HepG2 (cell line): Measurements from ENCODE around the gene ZBTB46. TPM values are rescaled to one million over a fixed set of nuclear protein-coding genes. Genes with fewer than 3 reads are reported as not detected.

Experiments
- ATAC-seq: fragments of 200-7000 bp; cut with Tn5 transposase; 3 replicates; pipeline ENCODE4 v1.9.1; 2020; ENCODE audit warnings: mild to moderate bottlenecking, moderate library complexity
- BruUV-seq: library from RNA; stranded (reverse); fragments of 400-500 nt; replicated peaks from 2 replicates; lab custom pipeline; 2021; lab: Mats Ljungman, UMichigan
- CTCF ChIA-PET: fragments of 300-600 bp; formaldehyde crosslinking; extraction: SDS; loops from one replicate; lab custom pipeline; 2021; ENCODE audit warnings: low total read pairs, inconsistent platforms, low intra/inter-chr PET ratio; lab: Yijun Ruan, JAX
- POLR2A ChIA-PET: fragments of 350-600 bp; sonication (Branson Sonifier 250); formaldehyde crosslinking; loops from one replicate; lab custom pipeline; 2020; ENCODE audit warnings: antibody characterized with exemption, inconsistent platforms; lab: Yijun Ruan, JAX
- DNase-seq: peaks from one replicate; pipeline ENCODE4 v3.0.0-alpha.2; 2015; ENCODE audit warnings: low spot score
- FAIRE-seq: peaks from 3 replicates; lab custom pipeline; 2011; peaks lifted over from hg19 to GRCh38; lab: Jason Lieb, UNC
- H2AFZ ChIP-seq: one replicate; pipeline ENCODE4 v1.6.1; 2011; ENCODE audit warnings: low read length, inconsistent platforms
- H3K27ac ChIP-seq: fragments of 300-600 bp; 3 replicates; pipeline ENCODE4 v1.8.0; 2011; ENCODE audit warnings: mixed run types, mild to moderate bottlenecking, mixed read lengths, low read length, inconsistent platforms; ENCODE audit not compliant: insufficient read depth; ENCODE audit errors: extremely low read length
- H3K27me3 ChIP-seq, 2 experiments: fragments of 200-600 bp in 1 of 2; 2 replicates in 1 of 2; 3 replicates in 1 of 2; pipeline versions ENCODE4 v1.6.0 to v1.8.0; 2011; ENCODE audit warnings: low read length in 2 of 2, mild to moderate bottlenecking in 2 of 2, moderate library complexity in 2 of 2, inconsistent platforms in 1 of 2; ENCODE audit not compliant: insufficient read depth in 2 of 2, control insufficient read depth in 1 of 2
- H3K36me3 ChIP-seq, 2 experiments: fragments of 200-600 bp in 1 of 2; replicated peaks in 1 of 2; 2 replicates in 1 of 2; 3 replicates in 1 of 2; pipeline versions ENCODE4 v1.5.1 to v1.8.0; 2011; ENCODE audit warnings: low read length in 2 of 2, inconsistent platforms in 1 of 2; ENCODE audit not compliant: insufficient read depth in 2 of 2, control insufficient read depth in 1 of 2
- H3K4me1 ChIP-seq: 2 replicates; pipeline ENCODE4 v1.5.1; 2012; ENCODE audit warnings: low read length, inconsistent platforms; ENCODE audit not compliant: insufficient read depth
- H3K4me2 ChIP-seq: 2 replicates; pipeline ENCODE4 v1.6.0; 2011; ENCODE audit warnings: low read depth, low read length, inconsistent platforms
- H3K4me3 ChIP-seq, 3 experiments: fragments of 200-600 bp in 1 of 3; sonication (generic), shearing (Covaris generic) in 1 of 3; replicated peaks in 1 of 3; 2 replicates each; pipeline ENCODE4 v1.5.1; 2011 to 2016; ENCODE audit warnings: low read length in 3 of 3, inconsistent platforms in 2 of 3, low read depth in 2 of 3, mild to moderate bottlenecking in 2 of 3, control low read depth in 1 of 3, mixed read lengths in 1 of 3; ENCODE audit not compliant: insufficient read depth in 1 of 3
- H3K79me2 ChIP-seq: one replicate; pipeline ENCODE4 v1.6.1; 2011; ENCODE audit warnings: low read length, inconsistent platforms; ENCODE audit not compliant: insufficient read depth
- H3K9ac ChIP-seq: 2 replicates; pipeline ENCODE4 v1.6.0; 2011; ENCODE audit warnings: mild to moderate bottlenecking, low read depth, low read length, inconsistent platforms; ENCODE audit not compliant: insufficient read depth
- H3K9me3 ChIP-seq: 2 replicates; pipeline ENCODE4 v1.5.1; 2012; ENCODE audit warnings: mild to moderate bottlenecking, low read length
- H4K20me1 ChIP-seq: 2 replicates; pipeline ENCODE4 v1.6.0; 2011; ENCODE audit warnings: inconsistent platforms, mild to moderate bottlenecking, low read length, moderate library complexity; ENCODE audit not compliant: insufficient read depth
- AGO2 ChIP-seq: fragments of 200-400 bp; formaldehyde crosslinking; optimal IDR thresholded peaks from 2 replicates; pipeline ENCODE3; 2017; ENCODE audit warnings: mild to moderate bottlenecking, low read depth, low read length, moderate library complexity
- AHDC1 ChIP-seq: sonication (generic); formaldehyde crosslinking; IDR thresholded peaks from 2 replicates; pipeline ENCODE4 v1.5.1; 2020; ENCODE audit warnings: mild to moderate bottlenecking, missing genetic modification reagents, borderline replicate concordance
- ATAD3A ChIP-seq: sonication (generic); formaldehyde crosslinking; IDR thresholded peaks from 2 replicates; pipeline ENCODE4 v1.4.0; 2020; ENCODE audit warnings: missing genetic modification reagents
- CREB1 ChIP-seq, 2 experiments: fragments of 450-650 bp in 1 of 2; IDR thresholded peaks; 2 replicates each; pipeline ENCODE4 v1.6.1; 2016 to 2017; ENCODE audit warnings: control low read depth in 1 of 2, mild to moderate bottlenecking in 1 of 2, missing compliant biosample characterization in 1 of 2, missing genetic modification characterization in 1 of 2
- DNMT3B ChIP-seq: conservative IDR thresholded peaks from 2 replicates; pipeline ENCODE4 v1.6.1; 2016; ENCODE audit warnings: missing biosample characterization, control low read depth
- KLF13 ChIP-seq: sonication (generic); formaldehyde crosslinking; IDR thresholded peaks from 2 replicates; pipeline ENCODE4 v1.4.0; 2020; ENCODE audit warnings: mild to moderate bottlenecking, missing genetic modification reagents
- KMT2A ChIP-seq: sonication (generic); formaldehyde crosslinking; IDR thresholded peaks from 2 replicates; pipeline ENCODE4 v1.4.0; 2020; ENCODE audit warnings: missing genetic modification reagents
- KMT2B ChIP-seq: IDR thresholded peaks from 2 replicates; pipeline ENCODE4 v1.6.1; 2016; ENCODE audit warnings: missing genetic modification reagents, missing compliant biosample characterization
- MBNL3 ChIP-seq: fragments of 250-450 bp; sonication (Bioruptor Pico); conservative IDR thresholded peaks from 2 replicates; pipeline ENCODE4 v1.8.0; 2022; ENCODE audit warnings: mild to moderate bottlenecking, inconsistent platforms
- NR2F2 ChIP-seq: IDR thresholded peaks from 2 replicates; pipeline ENCODE4 v1.6.1; 2012; ENCODE audit warnings: low read depth, inconsistent platforms, borderline replicate concordance
- POGK ChIP-seq: sonication (generic); formaldehyde crosslinking; conservative IDR thresholded peaks from 2 replicates; pipeline ENCODE4 v1.8.0; 2022; ENCODE audit warnings: mild to moderate bottlenecking, moderate library complexity, missing genetic modification reagents
- POLR2A ChIP-seq, 2 experiments: IDR thresholded peaks; 2 replicates each; pipeline ENCODE4 v1.6.1; 2011; ENCODE audit warnings: low read depth in 2 of 2, low read length in 2 of 2, mild to moderate bottlenecking in 1 of 2, moderate library complexity in 1 of 2; ENCODE audit not compliant: insufficient read depth in 1 of 2
- ZNF276 ChIP-seq: sonication (generic); formaldehyde crosslinking; IDR thresholded peaks from 2 replicates; pipeline ENCODE4 v1.4.0; 2020; ENCODE audit warnings: mild to moderate bottlenecking, low read depth, missing genetic modification reagents
- ZNF331 ChIP-seq: sonication (generic); formaldehyde crosslinking; IDR thresholded peaks from 2 replicates; pipeline ENCODE4 v1.4.0; 2020; ENCODE audit warnings: missing genetic modification reagents
- ZNF367 ChIP-seq: sonication (generic); formaldehyde crosslinking; IDR thresholded peaks from 2 replicates; pipeline ENCODE4 v1.4.0; 2020; ENCODE audit warnings: missing genetic modification reagents, borderline replicate concordance
- ZNF670 ChIP-seq: sonication (generic); formaldehyde crosslinking; IDR thresholded peaks from 2 replicates; pipeline ENCODE4 v1.8.0; 2022; ENCODE audit warnings: mild to moderate bottlenecking, missing genetic modification reagents, borderline replicate concordance
- WGBS: methylation state at CpG from one replicate; pipeline ENCODE4 v1.1.6; 2017; ENCODE audit warnings: low lambda C conversion rate; 5-methylcytosine and 5-hydroxymethylcytosine counted together
- in situ Hi-C: cut with HindIII; loops from 2 replicates; pipeline ENCODE4 v1.10.0; 2017; ENCODE audit warnings: low pct_unique_long_range_greater_than_20kb; ENCODE audit not compliant: extremely low pct_ligation_motif_present
- intact Hi-C: fragments of 100-400 bp; cut with micrococcal nuclease; formaldehyde crosslinking; loops from one replicate; pipeline ENCODE4 v1.10.0; 2022; ENCODE audit not compliant: unreplicated experiment
- polyA plus RNA-seq, 8 experiments: library from polyadenylated mRNA; depleted of rRNA in 3 of 8; stranded (reverse) in 7 of 8; unstranded in 1 of 8; fragments of >200 nt; fragmentation: Illumina TruSeq in 4 of 8; extraction: Trizol in 4 of 8; gene quantifications; 2 replicates each; pipeline versions ENCODE4 v1.2.1 to v1.2.3, GENCODE V29; 2011 to 2016; ENCODE audit warnings: low read depth in 4 of 8, missing spikeins in 1 of 8, mixed read lengths in 1 of 8; ENCODE audit not compliant: insufficient read depth in 1 of 8
- total RNA-seq, 5 experiments: library from RNA; depleted of rRNA; stranded (reverse); fragments of >200 nt; fragmentation: Illumina TruSeq; extraction: Trizol; gene quantifications; 2 replicates each; pipeline ENCODE4 v1.2.3, GENCODE V29; 2016; ENCODE audit warnings: low read depth in 1 of 5

ZBTB46 gene
- total and polyA plus RNA-seq, 2 of the 13 experiments (the other 11 are each of a cell fraction or from before 2014, with no cell fraction given), result 1.6 to 13.5 TPM

GRCh38 chr20:63697357-63697867 lies 133.7 kb downstream of the ZBTB46 start:
- in situ Hi-C loops, result no loop called here
- no peak for DNase-seq
- TF ChIP-seq KMT2A (no peak), POLR2A (IDR thresholded peaks at IDR 0.05; ENCODE audit: insufficient read depth in 1 of 2, low read depth in 2 of 2, low read length in 2 of 2) (peak in 1 of 2 experiments; percentile 49; a peak in 2 of 4 replicates), ZNF670 (CRISPR knock-in tag) (no peak), KMT2B (CRISPR knock-in tag) (no peak), ZNF367 (CRISPR knock-in tag) (no peak), ZNF331 (CRISPR knock-in tag) (no peak; the same call in 1 of the 2 replicates), POGK (CRISPR knock-in tag) (peak; percentile 44; the same call in 1 of the 2 replicates), DNMT3B (CRISPR knock-in tag) (no peak), MBNL3 (no peak), KLF13 (CRISPR knock-in tag) (no peak), ZNF276 (CRISPR knock-in tag) (no peak), AHDC1 (peak; percentile 16; the same call in 1 of the 2 replicates), CREB1 (IDR thresholded peaks at IDR 0.05) (no peak), CREB1 (CRISPR knock-in tag; IDR thresholded peaks at IDR 0.05) (no peak), AGO2 (peak; percentile 77), ATAD3A (CRISPR knock-in tag) (no peak), NR2F2 (no peak)

More at GRCh38 chr20:63697357-63697867, 133.7 kb downstream of the ZBTB46 start:
- Histone ChIP-seq H3K79me2 (no peaks in the 10 kb centered on the region), H3K27me3 (no peaks in the 10 kb centered on the region), H3K4me3 (peak overlapping the region in 1 of 3 experiments; percentile 43; a peak in 1 of 6 replicates), H3K9ac (no peak overlapping the region), H3K27ac (no peak overlapping the region), H3K4me1 (peaks cover 21% of the 10 kb centered on the region), H4K20me1 (peaks cover 4% of the 10 kb centered on the region; the same call in 1 of the 2 replicates), H3K4me2 (peak overlapping the region; percentile 63), H2AFZ (no peak overlapping the region), H3K9me3 (no peaks in the 10 kb centered on the region), H3K36me3 (peaks cover 4% of the 10 kb centered on the region in 2 experiments; a peak in 4 of 5 replicates)
- POLR2A ChIA-PET, result interaction anchor here (1.0 to 2.0 kb wide), 5 partner anchors 11 to 43 kb away, joined by 3 to 11 read pairs (median 4); partner anchors contain the start of genes ARFRP1, RTEL1 and ZGPAT
- no TSS peak for BruUV-seq
- 82% methylated on average over 4 of the region's 7 CpGs for WGBS
- no peak for FAIRE-seq
- intact Hi-C loops, result no loop called here
- peak; percentile 23 for ATAC-seq
- CTCF ChIA-PET, result no interaction called here
